ENCODE results near the gene AKT3.

GRCh38 chr1:243801378-243801777 is 48.7 kb downstream of the AKT3 start:
- TF ChIP-seq CTCF (IDR thresholded peaks at IDR 0.05; ENCODE audit: control extremely low read depth in 1 of 3, insufficient read depth in 1 of 3, low read depth in 1 of 3, low read length in 3 of 3) (no peak), TAF1 (IDR thresholded peaks at IDR 0.05; ENCODE audit: low read depth, low read length) (no peak), GABPA (IDR thresholded peaks at IDR 0.05; ENCODE audit: borderline replicate concordance, insufficient read depth, low read length) (no peak), POLR2AphosphoS5 (IDR thresholded peaks at IDR 0.05; ENCODE audit: low read depth, low read length) (no peak), USF2 (IDR thresholded peaks at IDR 0.05; ENCODE audit: low read length) (no peak), EP300 (IDR thresholded peaks at IDR 0.05; ENCODE audit: borderline replicate concordance in 1 of 2, low read depth in 2 of 2, low read length in 2 of 2) (no peak), KDM1A (IDR thresholded peaks at IDR 0.05; ENCODE audit: borderline replicate concordance, low read length) (no peak), POLR2A (IDR thresholded peaks at IDR 0.05; ENCODE audit: control extremely low read depth in 1 of 2, low read depth in 2 of 2, low read length in 2 of 2) (no peak), CREB1 (IDR thresholded peaks at IDR 0.05) (no peak), SUZ12 (IDR thresholded peaks at IDR 0.05; ENCODE audit: low read length) (no peak), YY1 (IDR thresholded peaks at IDR 0.05; ENCODE audit: low read depth, low read length) (no peak), RNF2 (IDR thresholded peaks at IDR 0.05; ENCODE audit: borderline replicate concordance, low read depth, low read length, missing control alignments, poor library complexity, severe bottlenecking) (no peak)

Data from H1 (cell line).